ENCODE measurements around the gene PABPC4L.
"Not testable (repeated sequence)": the region's sequence is repeated elsewhere in the genome, so short reads cannot be mapped to it uniquely, and the experiment has no call there.

The PABPC4L gene

DNA sequence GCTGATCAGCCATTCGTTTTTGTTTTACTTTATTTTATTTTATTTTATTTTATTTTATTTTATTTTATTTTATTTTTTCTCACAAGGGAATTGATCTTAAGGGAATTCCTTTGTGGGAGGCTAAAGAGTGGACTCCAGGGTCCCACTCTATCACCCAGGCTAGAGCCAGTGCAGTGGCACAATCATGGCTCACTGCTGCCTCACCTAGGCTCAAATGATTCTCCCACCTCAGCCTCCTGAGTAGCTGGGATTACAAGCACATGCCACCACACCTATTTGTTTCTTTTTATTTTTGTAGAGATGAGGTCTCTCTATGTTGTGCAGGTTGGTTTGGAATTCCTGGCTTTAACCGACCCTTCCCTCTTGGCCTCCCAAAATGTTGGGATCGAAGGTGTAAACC is 17.5 kb upstream of the PABPC4L start:
- Histone ChIP-seq H2BK15ac (ENCODE audit: low read depth, poor library complexity, severe bottlenecking) (no peak overlapping the region), H2BK12ac (ENCODE audit: low read length in 2 of 2) (no peak overlapping the region), H3K79me1 (replicated peaks; ENCODE audit: low read length, poor library complexity, severe bottlenecking) (no peaks in the 10 kb centered on the region), H3K9me3 (ENCODE audit: control insufficient read depth, low read length) (peaks cover 3% of the 10 kb centered on the region), H2BK120ac (ENCODE audit: low read depth, low read length) (no peak overlapping the region), H3K9ac (ENCODE audit: low read length) (no peak overlapping the region), H4K91ac (ENCODE audit: low read length) (no peak overlapping the region), H2BK5ac (ENCODE audit: low read depth, low read length, poor library complexity, severe bottlenecking) (no peak overlapping the region), H3K14ac (ENCODE audit: low read length in 2 of 2) (no peak overlapping the region), H3K4me1 (ENCODE audit: control insufficient read depth, insufficient read depth, low read depth, low read length) (no peaks in the 10 kb centered on the region), H3K18ac (ENCODE audit: low read depth in 1 of 2, low read length in 2 of 2) (no peak overlapping the region), H4K8ac (ENCODE audit: low read length) (no peak overlapping the region), H2AK5ac (ENCODE audit: low read length, severe bottlenecking) (no peak overlapping the region), H3K27ac (ENCODE audit: low read length, poor library complexity, severe bottlenecking) (no peak overlapping the region), H2AFZ (ENCODE audit: low read depth, low read length) (no peak overlapping the region), H3K36me3 (ENCODE audit: control insufficient read depth in 1 of 2, insufficient read depth in 2 of 2, low read depth in 1 of 2, low read length in 2 of 2) (no peaks in the 10 kb centered on the region), H3K4me2 (ENCODE audit: low read length, poor library complexity, severe bottlenecking) (no peak overlapping the region), H3K23ac (ENCODE audit: low read length in 2 of 2) (no peak overlapping the region), H3K4me3 (ENCODE audit: insufficient read depth in 1 of 2, low read depth in 1 of 2, low read length in 2 of 2) (no peak overlapping the region), H3K4ac (ENCODE audit: low read depth in 1 of 2, low read length in 2 of 2) (no peak overlapping the region), H3K27me3 (ENCODE audit: control insufficient read depth in 1 of 2, insufficient read depth in 1 of 2, low read length in 2 of 2) (no peaks in the 10 kb centered on the region)
- DNase-seq, result no peak
- 94% methylated on average over 2 of the region's 3 CpGs for WGBS

DNA sequence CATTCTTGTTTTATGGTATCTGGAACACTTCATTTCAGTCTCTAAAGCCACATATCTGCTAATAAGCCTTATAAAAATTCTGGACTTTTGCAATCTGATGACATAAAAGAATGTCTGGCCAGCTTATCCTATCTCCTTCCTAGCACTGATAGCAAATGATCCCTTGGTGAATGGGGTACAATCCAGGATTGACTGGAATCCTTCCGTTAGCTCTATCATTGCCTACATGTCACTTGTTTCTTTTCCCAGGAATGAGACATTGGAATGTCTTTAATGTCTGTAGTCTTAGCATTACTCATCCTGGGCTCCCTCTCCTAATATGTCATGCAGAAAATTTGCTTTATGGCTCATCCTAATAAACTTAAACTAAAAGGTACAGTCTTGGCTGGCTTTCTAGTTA is 14.8 kb upstream of the PABPC4L start:
- H3K4me2 ChIP-seq (ENCODE audit: low read length, poor library complexity, severe bottlenecking), result no peak overlapping the region
- no peak overlapping the region for H3K4ac ChIP-seq (ENCODE audit: low read depth in 1 of 2, low read length in 2 of 2)
- no peak overlapping the region for H3K9ac ChIP-seq (ENCODE audit: low read length)
- WGBS, result no CpG with 5 or more reads among the region's 1 CpG
- H2BK120ac ChIP-seq (ENCODE audit: low read depth, low read length), result no peak overlapping the region
- no peak overlapping the region for H2BK15ac ChIP-seq (ENCODE audit: low read depth, poor library complexity, severe bottlenecking)
- no peak overlapping the region for H2BK5ac ChIP-seq (ENCODE audit: low read depth, low read length, poor library complexity, severe bottlenecking)
- DNase-seq, result peak; percentile 34
- H2AFZ ChIP-seq (ENCODE audit: low read depth, low read length), result no peak overlapping the region
- no peaks in the 10 kb centered on the region for H3K79me1 ChIP-seq (replicated peaks; ENCODE audit: low read length, poor library complexity, severe bottlenecking)
- H3K27me3 ChIP-seq (ENCODE audit: control insufficient read depth in 1 of 2, insufficient read depth in 1 of 2, low read length in 2 of 2), result no peaks in the 10 kb centered on the region
- no peak overlapping the region for H3K4me3 ChIP-seq (ENCODE audit: insufficient read depth in 1 of 2, low read depth in 1 of 2, low read length in 2 of 2)
- H3K4me1 ChIP-seq (ENCODE audit: control insufficient read depth, insufficient read depth, low read depth, low read length), result no peaks in the 10 kb centered on the region
- H3K18ac ChIP-seq (ENCODE audit: low read depth in 1 of 2, low read length in 2 of 2), result no peak overlapping the region
- no peak overlapping the region for H2AK5ac ChIP-seq (ENCODE audit: low read length, severe bottlenecking)
- no peak overlapping the region for H3K23ac ChIP-seq (ENCODE audit: low read length in 2 of 2)
- H4K8ac ChIP-seq (ENCODE audit: low read length), result no peak overlapping the region
- H4K91ac ChIP-seq (ENCODE audit: low read length), result no peak overlapping the region
- peak overlapping the region; percentile 0 for H3K27ac ChIP-seq (ENCODE audit: low read length, poor library complexity, severe bottlenecking)
- no peak overlapping the region for H3K14ac ChIP-seq (ENCODE audit: low read length in 2 of 2)
- no peaks in the 10 kb centered on the region for H3K9me3 ChIP-seq (ENCODE audit: control insufficient read depth, low read length)
- no peak overlapping the region for H2BK12ac ChIP-seq (ENCODE audit: low read length in 2 of 2)
- no peaks in the 10 kb centered on the region for H3K36me3 ChIP-seq (ENCODE audit: control insufficient read depth in 1 of 2, insufficient read depth in 2 of 2, low read depth in 1 of 2, low read length in 2 of 2)

DNA sequence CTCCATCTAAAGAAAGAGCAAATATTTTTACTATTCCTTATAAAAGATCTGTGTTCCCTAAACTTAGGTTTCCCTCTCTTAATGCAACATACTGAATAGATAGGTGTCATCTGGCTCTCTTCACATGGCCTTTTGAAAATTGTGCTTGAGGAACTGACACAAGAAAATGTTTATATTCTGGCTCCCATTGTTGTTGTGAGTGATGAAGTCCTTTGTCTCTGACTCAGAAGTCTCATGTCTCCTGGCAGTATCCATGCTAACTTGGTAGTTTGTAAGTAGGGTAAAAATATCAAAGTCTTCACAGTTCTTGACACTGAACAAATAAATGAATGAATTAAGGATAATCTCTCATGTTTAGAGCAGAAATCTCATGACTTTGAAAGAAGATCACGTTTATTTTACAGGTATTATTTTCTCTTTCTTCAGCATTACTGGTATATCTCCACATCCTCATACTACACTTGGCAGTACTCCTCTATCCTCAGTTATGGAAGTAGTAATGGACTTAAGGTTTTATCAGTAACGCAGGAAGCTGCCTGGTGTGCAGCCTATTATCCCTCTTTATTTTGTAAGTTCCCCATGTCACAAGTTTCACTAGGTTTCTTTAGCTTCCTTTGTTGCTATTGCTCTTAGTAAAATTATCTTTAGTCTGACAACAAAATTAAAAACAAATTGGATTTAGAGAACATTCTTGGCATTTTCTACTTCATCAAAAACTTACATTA is 14.2 kb upstream of the PABPC4L start:
- Histone ChIP-seq H3K14ac (ENCODE audit: low read length in 2 of 2) (no peak overlapping the region), H3K36me3 (ENCODE audit: control insufficient read depth in 1 of 2, insufficient read depth in 2 of 2, low read depth in 1 of 2, low read length in 2 of 2) (no peaks in the 10 kb centered on the region), H2BK12ac (ENCODE audit: low read length in 2 of 2) (no peak overlapping the region), H3K4me3 (ENCODE audit: insufficient read depth in 1 of 2, low read depth in 1 of 2, low read length in 2 of 2) (no peak overlapping the region), H3K23ac (ENCODE audit: low read length in 2 of 2) (no peak overlapping the region), H3K4me2 (ENCODE audit: low read length, poor library complexity, severe bottlenecking) (no peak overlapping the region), H3K27me3 (ENCODE audit: control insufficient read depth in 1 of 2, insufficient read depth in 1 of 2, low read length in 2 of 2) (no peaks in the 10 kb centered on the region), H3K4me1 (ENCODE audit: control insufficient read depth, insufficient read depth, low read depth, low read length) (no peaks in the 10 kb centered on the region), H3K79me1 (replicated peaks; ENCODE audit: low read length, poor library complexity, severe bottlenecking) (no peaks in the 10 kb centered on the region), H4K91ac (ENCODE audit: low read length) (no peak overlapping the region), H3K18ac (ENCODE audit: low read depth in 1 of 2, low read length in 2 of 2) (no peak overlapping the region), H4K8ac (ENCODE audit: low read length) (no peak overlapping the region), H2AK5ac (ENCODE audit: low read length, severe bottlenecking) (no peak overlapping the region), H3K27ac (ENCODE audit: low read length, poor library complexity, severe bottlenecking) (peak overlapping the region; percentile 23), H2AFZ (ENCODE audit: low read depth, low read length) (no peak overlapping the region), H3K9ac (ENCODE audit: low read length) (no peak overlapping the region), H2BK5ac (ENCODE audit: low read depth, low read length, poor library complexity, severe bottlenecking) (no peak overlapping the region), H3K9me3 (ENCODE audit: control insufficient read depth, low read length) (no peaks in the 10 kb centered on the region), H2BK15ac (ENCODE audit: low read depth, poor library complexity, severe bottlenecking) (no peak overlapping the region), H3K4ac (ENCODE audit: low read depth in 1 of 2, low read length in 2 of 2) (no peak overlapping the region), H2BK120ac (ENCODE audit: low read depth, low read length) (no peak overlapping the region)
- no peak for DNase-seq
- WGBS, result 100% methylated on average over 1 of the region's 2 CpGs

DNA sequence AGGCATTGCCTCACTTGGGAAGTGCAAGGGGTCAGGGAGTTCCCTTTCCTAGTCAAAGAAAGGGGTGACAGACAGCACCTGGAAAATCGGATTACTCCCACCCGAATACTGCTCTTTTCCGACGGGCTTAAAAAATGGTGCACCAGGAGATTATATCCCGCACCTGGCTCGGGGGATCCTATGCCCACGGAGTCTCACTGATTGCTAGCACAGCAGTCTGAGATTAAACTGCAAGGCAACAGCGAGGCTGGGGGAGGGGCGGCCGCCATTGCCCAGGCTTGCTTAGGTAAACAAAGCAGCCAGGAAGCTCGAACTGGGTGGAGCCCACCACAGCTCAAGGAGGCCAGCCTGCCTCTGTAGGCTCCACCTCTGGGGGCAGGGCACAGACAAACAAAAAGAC is 6.4 kb upstream of the PABPC4L start:
- H3K36me3 ChIP-seq (ENCODE audit: control insufficient read depth in 1 of 2, insufficient read depth in 2 of 2, low read depth in 1 of 2, low read length in 2 of 2); H3K14ac ChIP-seq (ENCODE audit: low read length in 2 of 2); H3K18ac ChIP-seq (ENCODE audit: low read depth in 1 of 2, low read length in 2 of 2); H3K4me1 ChIP-seq (ENCODE audit: control insufficient read depth, insufficient read depth, low read depth, low read length); H2BK5ac ChIP-seq (ENCODE audit: low read depth, low read length, poor library complexity, severe bottlenecking); DNase-seq; H3K27me3 ChIP-seq (ENCODE audit: control insufficient read depth in 1 of 2, insufficient read depth in 1 of 2, low read length in 2 of 2); H3K79me1 ChIP-seq (replicated peaks; ENCODE audit: low read length, poor library complexity, severe bottlenecking); H2BK120ac ChIP-seq (ENCODE audit: low read depth, low read length); H2BK15ac ChIP-seq (ENCODE audit: low read depth, poor library complexity, severe bottlenecking); H3K27ac ChIP-seq (ENCODE audit: low read length, poor library complexity, severe bottlenecking); H3K9ac ChIP-seq (ENCODE audit: low read length); H2AK5ac ChIP-seq (ENCODE audit: low read length, severe bottlenecking); H3K9me3 ChIP-seq (ENCODE audit: control insufficient read depth, low read length); H2AFZ ChIP-seq (ENCODE audit: low read depth, low read length); H3K4ac ChIP-seq (ENCODE audit: low read depth in 1 of 2, low read length in 2 of 2); H3K4me3 ChIP-seq (ENCODE audit: insufficient read depth in 1 of 2, low read depth in 1 of 2, low read length in 2 of 2); H2BK12ac ChIP-seq (ENCODE audit: low read length in 2 of 2); H4K8ac ChIP-seq (ENCODE audit: low read length); H3K23ac ChIP-seq (ENCODE audit: low read length in 2 of 2); H3K4me2 ChIP-seq (ENCODE audit: low read length, poor library complexity, severe bottlenecking); H4K91ac ChIP-seq (ENCODE audit: low read length): not testable (repeated sequence)
- WGBS, result 97% methylated on average over 11 of the region's 11 CpGs

Data from mesenchymal stem cell (in vitro differentiated cells and primary cell).